ENCODE results near the gene HRH3.
A peak's percentile ranks its signal among the peaks of the same experiment; 100 is the strongest.

The HRH3 gene

GRCh38 chr20:62186887-62187866 lies 32.9 kb downstream of the HRH3 start:
- no peak overlapping the region for H3K4me3 ChIP-seq (ENCODE audit: low read depth, low read length)
- H3K9me3 ChIP-seq = no peaks in the 10 kb centered on the region
- DNase-seq = no peak
- no peaks in the 10 kb centered on the region; the same call in 1 of the 2 replicates for H3K4me1 ChIP-seq
- no peak for TF ChIP-seq CTCF (IDR thresholded peaks at IDR 0.05; ENCODE audit: low read depth, low read length)
- no peaks in the 10 kb centered on the region for H3K27me3 ChIP-seq
- H3K36me3 ChIP-seq = peaks cover 15% of the 10 kb centered on the region; the same call in 1 of the 2 replicates

- TF ChIP-seq CTCF (IDR thresholded peaks at IDR 0.05; ENCODE audit: low read depth, low read length) = no peak
- no peak overlapping the region for H3K4me3 ChIP-seq (ENCODE audit: low read depth, low read length)
- peaks cover 12% of the 10 kb centered on the region; the same call in 1 of the 2 replicates for H3K36me3 ChIP-seq
- no peak for DNase-seq
- H3K27me3 ChIP-seq = no peaks in the 10 kb centered on the region
- no peaks in the 10 kb centered on the region; the same call in 1 of the 2 replicates for H3K4me1 ChIP-seq
- H3K9me3 ChIP-seq = no peaks in the 10 kb centered on the region
Measured at GRCh38 chr20:62186096-62186426, 34.0 kb downstream of the HRH3 start.

- peak overlapping the region; percentile 99 for H3K4me3 ChIP-seq (ENCODE audit: low read depth, low read length)
- DNase-seq = no peak
- H3K36me3 ChIP-seq = peaks cover 13% of the 10 kb centered on the region
- no peaks in the 10 kb centered on the region for H3K27me3 ChIP-seq
- H3K4me1 ChIP-seq = no peaks in the 10 kb centered on the region; the same call in 1 of the 2 replicates
- no peak for TF ChIP-seq CTCF (IDR thresholded peaks at IDR 0.05; ENCODE audit: low read depth, low read length)
- H3K9me3 ChIP-seq = no peaks in the 10 kb centered on the region
Measured at GRCh38 chr20:62183426-62184142, 36.5 kb downstream of the HRH3 start.

- peak; percentile 97 for DNase-seq
- H3K36me3 ChIP-seq = peaks cover 13% of the 10 kb centered on the region
- no peaks in the 10 kb centered on the region; the same call in 1 of the 2 replicates for H3K4me1 ChIP-seq
- H3K9me3 ChIP-seq = no peaks in the 10 kb centered on the region
- TF ChIP-seq CTCF (IDR thresholded peaks at IDR 0.05; ENCODE audit: low read depth, low read length) = no peak
- H3K4me3 ChIP-seq (ENCODE audit: low read depth, low read length) = peak within 1 kb of the TSS; percentile 99
- no peaks in the 10 kb centered on the region for H3K27me3 ChIP-seq
Measured at GRCh38 chr20:62182469-62183425, 37.3 kb downstream of the HRH3 start, which contains the start of gene MTG2. Gene MTG2, plus strand, starts transcription at chr20:62183028. Its CDS starts 10,393 bp downstream, at chr20:62193421.

- DNase-seq = no peak
- no peak for TF ChIP-seq CTCF (IDR thresholded peaks at IDR 0.05; ENCODE audit: low read depth, low read length)
- no peaks in the 10 kb centered on the region for H3K27me3 ChIP-seq
- H3K36me3 ChIP-seq = peaks cover 13% of the 10 kb centered on the region
- peak overlapping the region; percentile 99 for H3K4me3 ChIP-seq (ENCODE audit: low read depth, low read length)
- no peaks in the 10 kb centered on the region; the same call in none of the 2 replicates for H3K4me1 ChIP-seq
- H3K9me3 ChIP-seq = no peaks in the 10 kb centered on the region
Measured at GRCh38 chr20:62181808-62182207, 38.3 kb downstream of the HRH3 start.
